K562 (cell line): ENCODE measurements around the gene STON2. TPM values are rescaled to one million over a fixed set of nuclear protein-coding genes. Genes with fewer than 3 reads are reported as not detected.

Source experiments
- ATAC-seq: fragments of 200-7000 bp; cut with Tn5 transposase; 3 replicates; pipeline ENCODE4 v1.9.1; 2020; ENCODE audit warnings: moderate library complexity
- BruUV-seq: library from RNA; stranded (reverse); fragments of 400-500 nt; replicated peaks from 2 replicates; lab custom pipeline; 2021; lab: Mats Ljungman, UMichigan
- CTCF ChIA-PET: fragments of 300-600 bp; formaldehyde crosslinking; extraction: SDS; loops from one replicate; lab custom pipeline; 2021; ENCODE audit warnings: low intra/inter-chr PET ratio; lab: Yijun Ruan, JAX
- POLR2A ChIA-PET: fragments of 300-600, 350-650 bp; sonication (Branson Sonifier 250); formaldehyde crosslinking; extraction: SDS; loops from one replicate; lab custom pipeline; 2021; ENCODE audit warnings: antibody characterized with exemption, inconsistent platforms; lab: Yijun Ruan, JAX
- DNase-seq, 4 experiments: peaks; one replicate each; pipeline versions ENCODE4 v3.0.0 to v3.0.0-alpha.2; 2011 to 2018; ENCODE audit warnings: low spot score in 3 of 4, mixed read lengths in 3 of 4; ENCODE audit errors: extremely low read depth in 1 of 4
- FAIRE-seq: peaks from 2 replicates; lab custom pipeline; 2011; peaks lifted over from hg19 to GRCh38; lab: Jason Lieb, UNC
- H2AFZ ChIP-seq: 2 replicates; pipeline ENCODE4 v1.6.0; 2011; ENCODE audit warnings: low read depth, low read length, control low read depth, inconsistent platforms
- H3K27ac ChIP-seq: fragments of 200-600 bp; 3 replicates; pipeline ENCODE4 v1.8.0; 2011; ENCODE audit warnings: low read depth, mild to moderate bottlenecking, control low read depth, inconsistent platforms, low read length, moderate library complexity, mixed read lengths; ENCODE audit errors: extremely low read depth
- H3K27me3 ChIP-seq, 2 experiments: fragments of 300-600 bp in 1 of 2; 2 replicates in 1 of 2; 3 replicates in 1 of 2; pipeline versions ENCODE4 v1.6.0 to v1.8.0; 2011; ENCODE audit warnings: inconsistent platforms in 2 of 2, low read length in 2 of 2, mild to moderate bottlenecking in 1 of 2, mixed read lengths in 1 of 2, moderate library complexity in 1 of 2; ENCODE audit not compliant: control insufficient read depth in 2 of 2, insufficient read depth in 2 of 2
- H3K36me3 ChIP-seq: fragments of 300-600 bp; 3 replicates; pipeline ENCODE4 v1.8.0; 2011; ENCODE audit warnings: mild to moderate bottlenecking, low read length, inconsistent platforms; ENCODE audit not compliant: control insufficient read depth, insufficient read depth
- H3K4me1 ChIP-seq, 2 experiments: fragments of 200-600 bp in 1 of 2; replicated peaks in 1 of 2; 2 replicates in 1 of 2; 3 replicates in 1 of 2; pipeline versions ENCODE4 v1.5.1 to v1.8.0; 2011; ENCODE audit warnings: inconsistent platforms in 2 of 2, low read length in 2 of 2, mild to moderate bottlenecking in 1 of 2, mixed read lengths in 1 of 2, moderate library complexity in 1 of 2; ENCODE audit not compliant: control insufficient read depth in 2 of 2, insufficient read depth in 2 of 2
- H3K4me2 ChIP-seq: 2 replicates; pipeline ENCODE4 v1.6.1; 2011; ENCODE audit warnings: low read length, control low read depth, inconsistent platforms, mixed read lengths; ENCODE audit not compliant: insufficient read depth
- H3K4me3 ChIP-seq: fragments of 200-600 bp; sonication (generic), shearing (Covaris generic); 2 replicates; pipeline ENCODE4 v1.5.1; 2016; ENCODE audit warnings: control low read depth, inconsistent platforms
- H3K79me2 ChIP-seq: fragments of 200-600 bp; 3 replicates; pipeline ENCODE4 v1.8.0; 2011; ENCODE audit warnings: low read length, inconsistent platforms; ENCODE audit not compliant: control insufficient read depth, insufficient read depth
- H3K9ac ChIP-seq, 2 experiments: 2 replicates each; pipeline versions ENCODE4 v1.6.0 to v1.6.1; 2011; ENCODE audit warnings: low read depth in 2 of 2, low read length in 2 of 2, control low read depth in 1 of 2, inconsistent platforms in 1 of 2, mild to moderate bottlenecking in 1 of 2, mixed read lengths in 1 of 2; ENCODE audit not compliant: insufficient read depth in 1 of 2
- H3K9me1 ChIP-seq: one replicate; pipeline ENCODE4 v1.6.0; 2011; ENCODE audit warnings: inconsistent platforms, mild to moderate bottlenecking, low read length, moderate library complexity; ENCODE audit not compliant: control insufficient read depth, insufficient read depth
- H3K9me3 ChIP-seq: replicated peaks from 2 replicates; pipeline ENCODE4 v1.5.1; 2011; ENCODE audit warnings: low read depth, low read length, inconsistent platforms; ENCODE audit not compliant: control insufficient read depth, insufficient read depth
- H4K20me1 ChIP-seq: replicated peaks from 2 replicates; pipeline ENCODE4 v1.6.1; 2011; ENCODE audit warnings: low read length, inconsistent platforms, mixed read lengths; ENCODE audit not compliant: control insufficient read depth, insufficient read depth
- ASH1L ChIP-seq: fragments of 450-650 bp; IDR thresholded peaks from 2 replicates; pipeline ENCODE4 v1.6.1; 2018; ENCODE audit warnings: borderline replicate concordance, mild to moderate bottlenecking, low read depth; ENCODE audit not compliant: partially characterized antibody
- BCL6 ChIP-seq: fragments of 250-450 bp; sonication (Bioruptor Pico); IDR thresholded peaks from 2 replicates; pipeline ENCODE4 v1.4.0; 2020
- CBX1 ChIP-seq: sonication (generic); IDR thresholded peaks from 2 replicates; pipeline ENCODE4 v1.6.1; 2016; ENCODE audit warnings: antibody characterized with exemption, low read depth, mild to moderate bottlenecking
- CC2D1A ChIP-seq: fragments of 450-650 bp; IDR thresholded peaks from 2 replicates; pipeline ENCODE4 v1.6.1; 2017; ENCODE audit warnings: mild to moderate bottlenecking
- LARP7 ChIP-seq: fragments of 450-650 bp; IDR thresholded peaks from 2 replicates; pipeline ENCODE4 v1.6.1; 2016
- MYBL2 ChIP-seq, 2 experiments: fragments of 450-650 bp in 1 of 2; sonication (generic) in 1 of 2; formaldehyde crosslinking in 1 of 2; IDR thresholded peaks; 2 replicates each; pipeline versions ENCODE4 v1.6.1 to v1.8.1; 2017 to 2022; ENCODE audit warnings: borderline replicate concordance in 1 of 2, inconsistent platforms in 1 of 2, low read depth in 1 of 2, mild to moderate bottlenecking in 1 of 2, missing genetic modification reagents in 1 of 2, moderate library complexity in 1 of 2
- PHF21A ChIP-seq: fragments of 450-650 bp; IDR thresholded peaks from 2 replicates; pipeline ENCODE4 v1.6.1; 2017; ENCODE audit warnings: low read depth, borderline replicate concordance
- POLR2AphosphoS2 ChIP-seq: IDR thresholded peaks from 2 replicates; pipeline ENCODE4 v1.6.1; 2012; ENCODE audit warnings: low read length, improper control_type of control experiment
- SREBF1 ChIP-seq: fragments of 150-350 bp; IDR thresholded peaks from 2 replicates; pipeline ENCODE4 v1.6.1; 2014; ENCODE audit warnings: antibody characterized with exemption, low read depth, low read length, borderline replicate concordance
- VEZF1 ChIP-seq: fragments of 200-800 bp; sonication (Bioruptor generic); IDR thresholded peaks from 2 replicates; pipeline ENCODE4 v1.6.1; 2017; ENCODE audit warnings: missing genetic modification characterization, missing compliant biosample characterization
- ZNF253 ChIP-seq: fragments of 250-450 bp; sonication (Bioruptor Pico); conservative IDR thresholded peaks from 2 replicates; pipeline ENCODE4 v1.6.1; 2021; ENCODE audit warnings: mild to moderate bottlenecking
- WGBS: fragments of 100-300 bp; shearing (Covaris generic); methylation state at CpG from one replicate; pipeline ENCODE4 v1.1.6; 2016; ENCODE audit warnings: low coverage, mixed read lengths; ENCODE audit not compliant: insufficient coverage; ENCODE audit errors: missing lambda C conversion rate; 5-methylcytosine and 5-hydroxymethylcytosine counted together
- in situ Hi-C: fragments of 300-500 bp; cut with MboI; formaldehyde crosslinking; loops from 4 replicates; pipeline ENCODE4 v1.15.0; 2018; ENCODE audit warnings: inconsistent platforms, mixed read lengths
- intact Hi-C: fragments of 100-400 bp; cut with micrococcal nuclease; formaldehyde crosslinking; loops from 2 replicates; pipeline ENCODE4 v1.14.2; 2022
- polyA plus RNA-seq, 8 experiments: library from polyadenylated mRNA; depleted of rRNA in 4 of 8; stranded (reverse) in 5 of 8; unstranded in 3 of 8; fragments of >200 nt; fragmentation: Nextera tagmentation in 2 of 8; fragmentation: Illumina TruSeq in 1 of 8; extraction: Ambion mirVana in 2 of 8; extraction: Trizol in 1 of 8; gene quantifications; 2 replicates each; pipeline versions ENCODE4 v1.2.1 to v1.2.3, GENCODE V29; 2011 to 2014; ENCODE audit warnings: inconsistent platforms in 1 of 8, missing spikeins in 1 of 8
- total RNA-seq, 7 experiments: library from RNA; depleted of rRNA in 6 of 7; stranded (reverse); fragments of >200 nt in 6 of 7; fragmentation: Illumina TruSeq in 2 of 7; extraction: Trizol in 2 of 7; gene quantifications; 2 replicates each; pipeline versions ENCODE4 v1.2.1 to v1.2.3, GENCODE V29; 2011 to 2021; ENCODE audit warnings: low replicate concordance in 1 of 7
- TF ChIP-seq, protein P1 (sequence below): sonication (generic); formaldehyde crosslinking; IDR thresholded peaks from 2 replicates; pipeline ENCODE4 v1.8.0; 2022; ENCODE audit warnings: mild to moderate bottlenecking, missing genetic modification reagents
- TF ChIP-seq, protein P2 (sequence below), 2 experiments: IDR thresholded peaks in 1 of 2; conservative IDR thresholded peaks in 1 of 2; 2 replicates each; pipeline ENCODE4 v1.6.1; 2016; ENCODE audit warnings: low read depth in 2 of 2, mild to moderate bottlenecking in 1 of 2, missing compliant biosample characterization in 1 of 2, missing genetic modification characterization in 1 of 2, moderate library complexity in 1 of 2

STON2 gene
- total and polyA plus RNA-seq, 9 of the 15 experiments (the other 6 are each of a cell fraction or from before 2014, with no cell fraction given) = 7.8 to 99.3 (median 53.5) TPM

- TF ChIP-seq, protein P1, sequence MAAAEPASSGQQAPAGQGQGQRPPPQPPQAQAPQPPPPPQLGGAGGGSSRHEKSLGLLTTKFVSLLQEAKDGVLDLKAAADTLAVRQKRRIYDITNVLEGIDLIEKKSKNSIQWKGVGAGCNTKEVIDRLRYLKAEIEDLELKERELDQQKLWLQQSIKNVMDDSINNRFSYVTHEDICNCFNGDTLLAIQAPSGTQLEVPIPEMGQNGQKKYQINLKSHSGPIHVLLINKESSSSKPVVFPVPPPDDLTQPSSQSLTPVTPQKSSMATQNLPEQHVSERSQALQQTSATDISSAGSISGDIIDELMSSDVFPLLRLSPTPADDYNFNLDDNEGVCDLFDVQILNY (CRISPR knock-in tag) = no peak
- TF ChIP-seq MYBL2 (IDR thresholded peaks at IDR 0.05; ENCODE audit: low read depth) (no peak), MYBL2 (CRISPR knock-in tag; IDR thresholded peaks at IDR 0.05; ENCODE audit: borderline replicate concordance) (no peak), SREBF1 (no peak), VEZF1 (CRISPR knock-in tag) (no peak), ZNF253 (CRISPR knock-in tag) (no peak), BCL6 (CRISPR knock-in tag) (no peak)
Measured at GRCh38 chr14:81412779-81413178, 12.7 kb upstream of the STON2 start (continued).

GRCh38 chr14:81408595-81408994, 8.5 kb upstream of the STON2 start:
- ATAC-seq (no peak), DNase-seq (no peak), FAIRE-seq (no peak)
- Histone ChIP-seq H3K79me2 (peaks cover 78% of the 10 kb centered on the region), H3K9me3 (no peaks in the 10 kb centered on the region), H2AFZ (no peak overlapping the region), H3K27ac (no peak overlapping the region), H3K9me1 (no peaks in the 10 kb centered on the region), H3K4me3 (no peak overlapping the region), H3K27me3 (no peaks in the 10 kb centered on the region), H3K9ac (no peak overlapping the region), H3K36me3 (peaks cover 47% of the 10 kb centered on the region; the same call in 2 of the 3 replicates), H4K20me1 (0 out of 2 replicates have a peak, but pooled peaks cover 5% of the 10 kb centered on the region), H3K4me1 (peaks cover 1 to 4% of the 10 kb centered on the region in 2 experiments; a peak in 4 of 5 replicates), H3K4me2 (no peak overlapping the region)
- in situ Hi-C loops (no loop called here), intact Hi-C loops (no loop called here)
- WGBS = 50% methylated on average over 1 of the region's 1 CpG
- BruUV-seq = no TSS peak
- CTCF ChIA-PET = no interaction called here
- POLR2A ChIA-PET = no interaction called here
- TF ChIP-seq, protein P2, sequence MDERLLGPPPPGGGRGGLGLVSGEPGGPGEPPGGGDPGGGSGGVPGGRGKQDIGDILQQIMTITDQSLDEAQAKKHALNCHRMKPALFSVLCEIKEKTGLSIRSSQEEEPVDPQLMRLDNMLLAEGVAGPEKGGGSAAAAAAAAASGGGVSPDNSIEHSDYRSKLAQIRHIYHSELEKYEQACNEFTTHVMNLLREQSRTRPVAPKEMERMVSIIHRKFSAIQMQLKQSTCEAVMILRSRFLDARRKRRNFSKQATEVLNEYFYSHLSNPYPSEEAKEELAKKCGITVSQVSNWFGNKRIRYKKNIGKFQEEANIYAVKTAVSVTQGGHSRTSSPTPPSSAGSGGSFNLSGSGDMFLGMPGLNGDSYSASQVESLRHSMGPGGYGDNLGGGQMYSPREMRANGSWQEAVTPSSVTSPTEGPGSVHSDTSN (CRISPR knock-in tag; IDR thresholded peaks at IDR 0.05; ENCODE audit: low read depth) = no peak
- TF ChIP-seq, protein P2 (tag; conservative IDR thresholded peaks at IDR 0.05; ENCODE audit: low read depth) = no peak
- TF ChIP-seq CC2D1A (no peak), POLR2AphosphoS2 (no peak), LARP7 (no peak), BCL6 (CRISPR knock-in tag) (no peak), PHF21A (no peak), CBX1 (no peak), ASH1L (no peak)
